ENCODE results near the gene FSD2. TPM values are rescaled to one million over a fixed set of nuclear protein-coding genes. Genes with fewer than 3 reads are reported as not detected.

FSD2 gene
- total and polyA plus RNA-seq, 9 of the 15 experiments (the other 6 are each of a cell fraction or from before 2014, with no cell fraction given): 0.01 to 0.06 TPM; not detected in 7

- Histone ChIP-seq H3K9ac (ENCODE audit: insufficient read depth in 1 of 2, low read depth in 2 of 2, low read length in 2 of 2) (no peak overlapping the region), H3K9me3 (replicated peaks; ENCODE audit: control insufficient read depth, insufficient read depth, low read depth, low read length) (no peaks in the 10 kb centered on the region), H4K20me1 (replicated peaks; ENCODE audit: control insufficient read depth, insufficient read depth, low read length) (peaks cover 5% of the 10 kb centered on the region), H3K4me1 (replicated peaks in 1 of 2; ENCODE audit: control insufficient read depth in 2 of 2, insufficient read depth in 2 of 2, low read length in 2 of 2) (peaks cover 0 to 20% of the 10 kb centered on the region in 2 experiments; a peak in 3 of 5 replicates), H3K4me2 (ENCODE audit: insufficient read depth, low read length) (no peak overlapping the region), H2AFZ (ENCODE audit: low read depth, low read length) (no peak overlapping the region), H3K4me3 (no peak overlapping the region), H3K27me3 (ENCODE audit: control insufficient read depth in 2 of 2, insufficient read depth in 2 of 2, low read length in 2 of 2) (peaks cover 2 to 48% of the 10 kb centered on the region in 2 experiments; a peak in 4 of 5 replicates), H3K36me3 (ENCODE audit: control insufficient read depth, insufficient read depth, low read length) (no peaks in the 10 kb centered on the region), H3K9me1 (ENCODE audit: control insufficient read depth, insufficient read depth, low read length) (no peaks in the 10 kb centered on the region), H3K79me2 (ENCODE audit: control insufficient read depth, insufficient read depth, low read length) (no peaks in the 10 kb centered on the region), H3K27ac (ENCODE audit: extremely low read depth, low read depth, low read length) (no peak overlapping the region)
- no peak for ATAC-seq
- BruUV-seq (replicated peaks): no TSS peak
- in situ Hi-C loops (cut with MboI) (no loop called here), intact Hi-C loops (cut with micrococcal nuclease) (no loop called here)
- ChIA-PET POLR2A (interaction anchor here (0.6 kb wide), 1 partner anchor 302 kb away, joined by 4 read pairs; no protein-coding TSS in a partner anchor), CTCF (ENCODE audit: low intra/inter-chr PET ratio) (no interaction called here)
- no peak for DNase-seq (ENCODE audit: extremely low read depth in 1 of 4, low spot score in 3 of 4)
- peak; percentile 32 for FAIRE-seq
- 0% methylated on average over 3 of the region's 3 CpGs for WGBS (ENCODE audit: insufficient coverage, low coverage, missing lambda C conversion rate)
- no peak for TF ChIP-seq ZSCAN32 (CRISPR knock-in tag; IDR thresholded peaks at IDR 0.05)
- TF ChIP-seq ZNF398 (CRISPR knock-in tag; IDR thresholded peaks at IDR 0.05): no peak
- TF ChIP-seq HNRNPL (IDR thresholded peaks at IDR 0.05; ENCODE audit: low read depth, low read length): no peak
- no peak for TF ChIP-seq NR4A1 (CRISPR knock-in tag; IDR thresholded peaks at IDR 0.05)
- no peak for TF ChIP-seq NR4A1 (tag; IDR thresholded peaks at IDR 0.05)
- TF ChIP-seq E2F6 (IDR thresholded peaks at IDR 0.05; ENCODE audit: borderline replicate concordance in 1 of 2, extremely low read depth in 1 of 2, insufficient read depth in 1 of 2, insufficient read length in 1 of 2, low read depth in 1 of 2, low read length in 1 of 2, poor library complexity in 1 of 2, severe bottlenecking in 1 of 2): no peak
- TF ChIP-seq POLR2H (tag; IDR thresholded peaks at IDR 0.05; ENCODE audit: low read depth): no peak
- TF ChIP-seq ZKSCAN1 (IDR thresholded peaks at IDR 0.05; ENCODE audit: low read depth, low read length): no peak
- TF ChIP-seq CBFB (CRISPR knock-in tag; IDR thresholded peaks at IDR 0.05): no peak
- TF ChIP-seq HNRNPH1 (optimal IDR thresholded peaks at IDR 0.05; ENCODE audit: low read depth, low read length): no peak
Measured at GRCh38 chr15:82712036-82712435, 93.8 kb downstream of the FSD2 start.
